ENCODE results near the gene ENPEP.
"Not testable (repeated sequence)": the region's sequence is repeated elsewhere in the genome, so short reads cannot be mapped to it uniquely, and the experiment has no call there.

DNA sequence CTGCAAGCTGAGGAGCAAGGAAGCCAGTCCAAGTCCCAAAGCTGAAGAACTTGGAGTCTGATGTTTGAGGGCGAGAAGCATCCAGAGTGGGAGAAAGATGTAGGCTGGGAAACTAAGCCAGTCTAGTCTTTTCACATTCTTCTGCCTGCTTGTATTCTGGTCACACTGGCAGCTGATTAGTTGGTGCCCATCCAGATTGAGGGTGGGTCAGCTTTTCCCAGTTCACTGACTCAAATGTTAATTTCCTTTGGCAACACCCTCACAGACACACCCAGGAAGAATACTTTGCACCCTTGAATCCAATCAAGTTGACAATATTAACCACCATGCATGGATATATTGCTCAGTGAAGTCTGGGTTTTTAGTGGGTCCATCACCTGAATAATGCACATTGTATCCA lies 36.7 kb upstream of the ENPEP start:
- TF ChIP-seq POLR2A, POLR2AphosphoS5 (IDR thresholded peaks at IDR 0.05): not testable (repeated sequence)
- TF ChIP-seq, protein P1, sequence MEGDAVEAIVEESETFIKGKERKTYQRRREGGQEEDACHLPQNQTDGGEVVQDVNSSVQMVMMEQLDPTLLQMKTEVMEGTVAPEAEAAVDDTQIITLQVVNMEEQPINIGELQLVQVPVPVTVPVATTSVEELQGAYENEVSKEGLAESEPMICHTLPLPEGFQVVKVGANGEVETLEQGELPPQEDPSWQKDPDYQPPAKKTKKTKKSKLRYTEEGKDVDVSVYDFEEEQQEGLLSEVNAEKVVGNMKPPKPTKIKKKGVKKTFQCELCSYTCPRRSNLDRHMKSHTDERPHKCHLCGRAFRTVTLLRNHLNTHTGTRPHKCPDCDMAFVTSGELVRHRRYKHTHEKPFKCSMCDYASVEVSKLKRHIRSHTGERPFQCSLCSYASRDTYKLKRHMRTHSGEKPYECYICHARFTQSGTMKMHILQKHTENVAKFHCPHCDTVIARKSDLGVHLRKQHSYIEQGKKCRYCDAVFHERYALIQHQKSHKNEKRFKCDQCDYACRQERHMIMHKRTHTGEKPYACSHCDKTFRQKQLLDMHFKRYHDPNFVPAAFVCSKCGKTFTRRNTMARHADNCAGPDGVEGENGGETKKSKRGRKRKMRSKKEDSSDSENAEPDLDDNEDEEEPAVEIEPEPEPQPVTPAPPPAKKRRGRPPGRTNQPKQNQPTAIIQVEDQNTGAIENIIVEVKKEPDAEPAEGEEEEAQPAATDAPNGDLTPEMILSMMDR (IDR thresholded peaks at IDR 0.05), result not testable (repeated sequence)
